OCI-LY7 (cell line): ENCODE data around the gene CCBE1. TPM values are rescaled to one million over a fixed set of nuclear protein-coding genes. Genes with fewer than 3 reads are reported as not detected.

Experiments used
- BruUV-seq: library from RNA; stranded (reverse); fragments of 400-500 nt; replicated peaks from 2 replicates; lab custom pipeline; 2021; lab: Mats Ljungman, UMichigan
- CTCF ChIA-PET: fragments of 300-600 bp; sonication (Branson Sonifier 250); formaldehyde crosslinking; loops from one replicate; lab custom pipeline; 2022; ENCODE audit warnings: antibody characterized with exemption; ENCODE audit not compliant: unreplicated experiment; lab: Charles Lee
- POLR2A ChIA-PET: fragments of 300-600 bp; sonication (Branson Sonifier 250); formaldehyde crosslinking; loops from one replicate; lab custom pipeline; 2022; ENCODE audit warnings: antibody characterized with exemption; lab: Charles Lee
- DNase-seq: peaks from one replicate; pipeline ENCODE4 v3.0.0-alpha.2; 2015; ENCODE audit warnings: low spot score
- H2AFZ ChIP-seq: fragments of 200-600 bp; sonication (generic), shearing (Covaris generic); 2 replicates; pipeline ENCODE4 v1.6.1; 2014; ENCODE audit warnings: mild to moderate bottlenecking, antibody characterized with exemption, low read length, moderate library complexity
- H3K27ac ChIP-seq: fragments of 200-600 bp; sonication (generic); 2 replicates; pipeline ENCODE4 v1.5.1; 2014; ENCODE audit warnings: mixed run types, low read depth, mild to moderate bottlenecking, moderate library complexity, low read length, inconsistent platforms; ENCODE audit not compliant: poor library complexity, severe bottlenecking
- H3K36me3 ChIP-seq: fragments of 200-600 bp; sonication (generic); 2 replicates; pipeline ENCODE4 v1.6.1; 2014; ENCODE audit warnings: mild to moderate bottlenecking, antibody characterized with exemption, low read length, moderate library complexity, mixed read lengths; ENCODE audit not compliant: insufficient read depth
- H3K4me1 ChIP-seq: fragments of 200-600 bp; sonication (generic); 2 replicates; pipeline ENCODE4 v1.5.1; 2014; ENCODE audit warnings: mild to moderate bottlenecking, low read length; ENCODE audit not compliant: insufficient read depth, poor library complexity, severe bottlenecking
- H3K4me2 ChIP-seq: fragments of 200-600 bp; sonication (generic); 2 replicates; pipeline ENCODE4 v1.6.1; 2014; ENCODE audit warnings: mild to moderate bottlenecking, low read length
- H3K4me3 ChIP-seq: fragments of 200-600 bp; sonication (generic); 2 replicates; pipeline ENCODE4 v1.5.1; 2014; ENCODE audit warnings: mild to moderate bottlenecking, low read depth, low read length; ENCODE audit not compliant: poor library complexity, severe bottlenecking
- H3K79me2 ChIP-seq: fragments of 200-600 bp; sonication (generic); 2 replicates; pipeline ENCODE4 v1.6.1; 2016; ENCODE audit warnings: low read depth, mild to moderate bottlenecking, low read length, moderate library complexity, mixed read lengths; ENCODE audit not compliant: insufficient read depth
- H3K9me2 ChIP-seq: fragments of 200-600 bp; sonication (generic); 2 replicates; pipeline ENCODE4 v1.6.1; 2016; ENCODE audit warnings: mild to moderate bottlenecking, low read length, mixed read lengths; ENCODE audit not compliant: insufficient read depth
- H3K9me3 ChIP-seq: fragments of 200-600 bp; sonication (generic); 2 replicates; pipeline ENCODE4 v1.6.1; 2014; ENCODE audit warnings: mild to moderate bottlenecking, mixed run types, low read length, mixed read lengths
- H4K20me1 ChIP-seq: fragments of 200-600 bp; sonication (generic); 2 replicates; pipeline ENCODE4 v1.6.1; 2014; ENCODE audit warnings: mild to moderate bottlenecking, antibody characterized with exemption, low read length, moderate library complexity, mixed read lengths; ENCODE audit not compliant: insufficient read depth
- CTCF ChIP-seq: fragments of 200-600 bp; sonication (generic); conservative IDR thresholded peaks from 2 replicates; pipeline ENCODE4 v1.5.1; 2014; ENCODE audit warnings: mild to moderate bottlenecking, antibody characterized with exemption, low read length, moderate library complexity, mixed read lengths
- EZH2phosphoT487 ChIP-seq: fragments of 200-600 bp; sonication (generic); IDR thresholded peaks from 2 replicates; pipeline ENCODE4 v1.6.1; 2018; ENCODE audit warnings: low read depth, borderline replicate concordance, mild to moderate bottlenecking, mixed run types, antibody characterized with exemption, low read length, moderate library complexity, mixed read lengths
- intact Hi-C: fragments of 100-400 bp; cut with micrococcal nuclease; formaldehyde crosslinking; loops from one replicate; pipeline ENCODE4 v1.10.0; 2022; ENCODE audit not compliant: unreplicated experiment
- total RNA-seq, 2 experiments: library from RNA; depleted of rRNA in 1 of 2; stranded (reverse); fragments of >200 nt in 1 of 2; shearing (Covaris generic) in 1 of 2; gene quantifications; 2 replicates each; pipeline ENCODE4 v1.2.3, GENCODE V29; 2014 to 2022

CCBE1 gene
- total RNA-seq, 2 experiments from 2014 or later: 0.16 to 0.70 TPM

- no TSS peak for BruUV-seq
- H2AFZ ChIP-seq: no peak overlapping the region
- no peaks in the 10 kb centered on the region for H3K36me3 ChIP-seq
- CTCF ChIA-PET: no interaction called here
- no peak overlapping the region for H3K4me3 ChIP-seq
- no peaks in the 10 kb centered on the region for H4K20me1 ChIP-seq
- intact Hi-C loops: no loop called here
- POLR2A ChIA-PET: no interaction called here
- DNase-seq: no peak
- H3K4me1 ChIP-seq: no peaks in the 10 kb centered on the region
- no peaks in the 10 kb centered on the region for H3K9me3 ChIP-seq
- no peaks in the 10 kb centered on the region for H3K79me2 ChIP-seq
- no peak for TF ChIP-seq EZH2phosphoT487
- TF ChIP-seq CTCF: no peak
- H3K4me2 ChIP-seq: no peak overlapping the region
- no peaks in the 10 kb centered on the region for H3K9me2 ChIP-seq
- H3K27ac ChIP-seq: no peak overlapping the region
Observed at GRCh38 chr18:59725142-59725541, 27.9 kb upstream of the CCBE1 start.

- no TSS peak for BruUV-seq
- TF ChIP-seq EZH2phosphoT487: no peak
- TF ChIP-seq CTCF: no peak
- H4K20me1 ChIP-seq: no peaks in the 10 kb centered on the region
- no peak overlapping the region for H3K4me3 ChIP-seq
- no peaks in the 10 kb centered on the region for H3K4me1 ChIP-seq
- H2AFZ ChIP-seq: no peak overlapping the region
- no peaks in the 10 kb centered on the region for H3K9me3 ChIP-seq
- no peaks in the 10 kb centered on the region for H3K79me2 ChIP-seq
- intact Hi-C loops: no loop called here
- POLR2A ChIA-PET: no interaction called here
- no peak overlapping the region for H3K4me2 ChIP-seq
- DNase-seq: no peak
- no peaks in the 10 kb centered on the region for H3K9me2 ChIP-seq
- no peak overlapping the region for H3K27ac ChIP-seq
- CTCF ChIA-PET: no interaction called here
- H3K36me3 ChIP-seq: no peaks in the 10 kb centered on the region
Observed at GRCh38 chr18:59724103-59724502, 26.9 kb upstream of the CCBE1 start.

GRCh38 chr18:59721931-59722330 lies 24.7 kb upstream of the CCBE1 start:
- no peak overlapping the region for H3K4me3 ChIP-seq
- no peaks in the 10 kb centered on the region for H3K36me3 ChIP-seq
- CTCF ChIA-PET: no interaction called here
- no peaks in the 10 kb centered on the region for H3K9me2 ChIP-seq
- DNase-seq: no peak
- H3K4me1 ChIP-seq: no peaks in the 10 kb centered on the region
- no peaks in the 10 kb centered on the region for H3K79me2 ChIP-seq
- H2AFZ ChIP-seq: no peak overlapping the region
- BruUV-seq: no TSS peak
- TF ChIP-seq CTCF (no peak), EZH2phosphoT487 (no peak)
- no peak overlapping the region for H3K4me2 ChIP-seq
- no peak overlapping the region for H3K27ac ChIP-seq
- intact Hi-C loops: no loop called here
- H4K20me1 ChIP-seq: no peaks in the 10 kb centered on the region
- POLR2A ChIA-PET: no interaction called here
- H3K9me3 ChIP-seq: no peaks in the 10 kb centered on the region
